ENCODE measurements around the gene OR11H6. TPM values are rescaled to one million over a fixed set of nuclear protein-coding genes. Genes with fewer than 3 reads are reported as not detected.
"Not testable (repeated sequence)": the region's sequence is repeated elsewhere in the genome, so short reads cannot be mapped to it uniquely, and the experiment has no call there.

OR11H6 gene
- total and polyA plus RNA-seq, 2 donors (not counting 3 experiments of a cell fraction or from before 2014, with no cell fraction given) = not detected

DNA sequence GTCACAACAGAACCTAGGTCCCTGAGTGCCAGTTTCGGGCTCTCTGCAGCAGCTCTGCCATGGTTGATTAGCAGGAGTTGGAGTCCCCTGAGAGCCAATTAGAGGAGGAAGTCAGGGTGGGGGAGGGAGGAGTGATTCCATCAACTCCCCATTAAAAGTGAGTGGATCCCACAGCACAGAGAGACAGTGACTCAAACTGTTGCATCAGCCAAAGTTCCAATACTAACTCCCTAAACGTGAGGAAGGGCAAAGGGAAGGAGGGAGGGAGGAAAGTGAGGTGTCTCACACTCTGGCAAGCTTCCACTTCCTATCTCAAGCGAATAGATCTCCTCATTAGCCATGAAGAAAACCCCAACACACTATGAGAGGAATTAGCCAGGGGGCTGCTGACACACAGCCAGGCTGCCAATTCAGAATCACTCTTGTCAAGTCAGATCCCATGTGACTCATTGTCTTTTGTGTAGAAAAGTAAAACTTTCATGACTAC, 39.2 kb downstream of the OR11H6 start:
- Histone ChIP-seq H3K27ac (ENCODE audit: insufficient read depth, low read depth, low read length) (no peak overlapping the region), H3K9me3 (replicated peaks; ENCODE audit: control insufficient read depth, insufficient read depth, low read length) (no peaks in the 10 kb centered on the region), H3K36me3 (ENCODE audit: control insufficient read depth in 2 of 2, extremely low read depth in 1 of 2, insufficient read depth in 2 of 2, low read length in 2 of 2) (no peaks in the 10 kb centered on the region), H3K4me2 (ENCODE audit: insufficient read depth, low read length) (no peak overlapping the region), H3K4me1 (ENCODE audit: control insufficient read depth, extremely low read depth, insufficient read depth, low read length) (no peaks in the 10 kb centered on the region), H3K4me3 (replicated peaks in 1 of 3; ENCODE audit: insufficient read depth in 1 of 3, low read depth in 1 of 3, low read length in 3 of 3) (no peak overlapping the region), H3K9ac (replicated peaks; ENCODE audit: extremely low read depth, insufficient read depth, low read length) (no peak overlapping the region), H2AFZ (ENCODE audit: low read depth, low read length) (no peak overlapping the region), H4K20me1 (replicated peaks; ENCODE audit: control insufficient read depth, extremely low read depth, insufficient read depth, low read length) (no peaks in the 10 kb centered on the region), H3K27me3 (ENCODE audit: control insufficient read depth in 2 of 2, insufficient read depth in 2 of 2, low read length in 2 of 2) (no peaks in the 10 kb centered on the region), H3K9me1 (replicated peaks; ENCODE audit: control insufficient read depth, extremely low read depth, insufficient read depth, low read length) (no peaks in the 10 kb centered on the region), H3K79me2 (ENCODE audit: control insufficient read depth, insufficient read depth, low read length) (no peaks in the 10 kb centered on the region)
- intact Hi-C loops (cut with micrococcal nuclease) = no loop called here
- no peak for TF ChIP-seq POLR2AphosphoS5 (IDR thresholded peaks at IDR 0.05; ENCODE audit: insufficient read depth, low read depth, low read length)
- TF ChIP-seq POLR2A (IDR thresholded peaks at IDR 0.05; ENCODE audit: low read depth, low read length) = no peak
- TF ChIP-seq FOS (IDR thresholded peaks at IDR 0.05; ENCODE audit: borderline replicate concordance, insufficient read depth, low read length) = no peak
- no peak for TF ChIP-seq JUN (IDR thresholded peaks at IDR 0.05; ENCODE audit: borderline replicate concordance, insufficient read depth, insufficient read length, low read depth)
- TF ChIP-seq, protein P1, sequence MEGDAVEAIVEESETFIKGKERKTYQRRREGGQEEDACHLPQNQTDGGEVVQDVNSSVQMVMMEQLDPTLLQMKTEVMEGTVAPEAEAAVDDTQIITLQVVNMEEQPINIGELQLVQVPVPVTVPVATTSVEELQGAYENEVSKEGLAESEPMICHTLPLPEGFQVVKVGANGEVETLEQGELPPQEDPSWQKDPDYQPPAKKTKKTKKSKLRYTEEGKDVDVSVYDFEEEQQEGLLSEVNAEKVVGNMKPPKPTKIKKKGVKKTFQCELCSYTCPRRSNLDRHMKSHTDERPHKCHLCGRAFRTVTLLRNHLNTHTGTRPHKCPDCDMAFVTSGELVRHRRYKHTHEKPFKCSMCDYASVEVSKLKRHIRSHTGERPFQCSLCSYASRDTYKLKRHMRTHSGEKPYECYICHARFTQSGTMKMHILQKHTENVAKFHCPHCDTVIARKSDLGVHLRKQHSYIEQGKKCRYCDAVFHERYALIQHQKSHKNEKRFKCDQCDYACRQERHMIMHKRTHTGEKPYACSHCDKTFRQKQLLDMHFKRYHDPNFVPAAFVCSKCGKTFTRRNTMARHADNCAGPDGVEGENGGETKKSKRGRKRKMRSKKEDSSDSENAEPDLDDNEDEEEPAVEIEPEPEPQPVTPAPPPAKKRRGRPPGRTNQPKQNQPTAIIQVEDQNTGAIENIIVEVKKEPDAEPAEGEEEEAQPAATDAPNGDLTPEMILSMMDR (IDR thresholded peaks at IDR 0.05; ENCODE audit: extremely low read depth in 1 of 2, insufficient read depth in 1 of 2, low read depth in 1 of 2, low read length in 2 of 2) = no peak
- TF ChIP-seq, protein P2, sequence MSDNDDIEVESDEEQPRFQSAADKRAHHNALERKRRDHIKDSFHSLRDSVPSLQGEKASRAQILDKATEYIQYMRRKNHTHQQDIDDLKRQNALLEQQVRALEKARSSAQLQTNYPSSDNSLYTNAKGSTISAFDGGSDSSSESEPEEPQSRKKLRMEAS (IDR thresholded peaks at IDR 0.05; ENCODE audit: insufficient read depth, insufficient read length) = no peak
- no peak for TF ChIP-seq MYC (IDR thresholded peaks at IDR 0.05; ENCODE audit: low read depth, low read length)
- no peak for TF ChIP-seq EZH2 (IDR thresholded peaks at IDR 0.05; ENCODE audit: borderline replicate concordance, low read depth, low read length, severe bottlenecking)
- no peak for TF ChIP-seq GATA2 (IDR thresholded peaks at IDR 0.05; ENCODE audit: insufficient read depth, insufficient read length, low read depth, low read length)
- ChIA-PET CTCF (no interaction called here), POLR2A (no interaction called here)
- FAIRE-seq (no peak), DNase-seq (ENCODE audit: low read depth, low spot score) (no peak)
- no TSS peak for BruUV-seq (replicated peaks)
- dilution Hi-C loops (cut with MboI; ENCODE audit: extremely low pct_ligation_motif_present, low sequenced_read_pairs) = no loop called here

DNA sequence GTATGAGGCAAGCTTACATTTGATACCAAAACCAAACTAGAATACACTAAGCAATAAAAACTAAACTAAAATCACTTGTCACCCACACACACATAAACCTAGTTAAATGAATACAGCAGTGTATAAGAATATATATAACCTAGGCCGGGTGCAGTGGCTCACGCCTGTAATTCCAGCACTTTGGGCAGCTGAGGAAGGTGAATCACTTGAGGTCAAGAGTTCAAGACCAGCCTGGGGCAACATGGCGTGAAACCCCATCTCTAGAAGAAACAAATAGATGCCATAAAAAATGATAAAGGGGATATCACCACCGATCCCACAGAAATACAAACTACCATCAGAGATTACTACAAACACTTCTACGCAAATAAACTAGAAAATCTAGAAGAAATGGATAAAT, 40.9 kb downstream of the OR11H6 start:
- H3K27ac ChIP-seq (ENCODE audit: insufficient read depth, low read depth, low read length); BruUV-seq (replicated peaks); intact Hi-C loops (cut with micrococcal nuclease); H3K9ac ChIP-seq (replicated peaks; ENCODE audit: extremely low read depth, insufficient read depth, low read length); H2AFZ ChIP-seq (ENCODE audit: low read depth, low read length); H3K79me2 ChIP-seq (ENCODE audit: control insufficient read depth, insufficient read depth, low read length); H3K9me3 ChIP-seq (replicated peaks; ENCODE audit: control insufficient read depth, insufficient read depth, low read length); H3K4me2 ChIP-seq (ENCODE audit: insufficient read depth, low read length); DNase-seq (ENCODE audit: low read depth, low spot score); H3K27me3 ChIP-seq (ENCODE audit: control insufficient read depth in 2 of 2, insufficient read depth in 2 of 2, low read length in 2 of 2); H3K36me3 ChIP-seq (ENCODE audit: control insufficient read depth in 2 of 2, extremely low read depth in 1 of 2, insufficient read depth in 2 of 2, low read length in 2 of 2); CTCF ChIA-PET; H3K9me1 ChIP-seq (replicated peaks; ENCODE audit: control insufficient read depth, extremely low read depth, insufficient read depth, low read length); H4K20me1 ChIP-seq (replicated peaks; ENCODE audit: control insufficient read depth, extremely low read depth, insufficient read depth, low read length); H3K4me3 ChIP-seq (replicated peaks in 1 of 3; ENCODE audit: insufficient read depth in 1 of 3, low read depth in 1 of 3, low read length in 3 of 3); dilution Hi-C loops (cut with MboI; ENCODE audit: extremely low pct_ligation_motif_present, low sequenced_read_pairs); H3K4me1 ChIP-seq (ENCODE audit: control insufficient read depth, extremely low read depth, insufficient read depth, low read length); FAIRE-seq; POLR2A ChIA-PET: not testable (repeated sequence)
